NCI-H2196 (cell line): ENCODE measurements around the gene KCNA4.
"Not testable (repeated sequence)": the region's sequence is repeated elsewhere in the genome, so short reads cannot be mapped to it uniquely, and the experiment has no call there.

Source experiments
- DNase-seq: peaks from one replicate; lab custom pipeline; 2025; ENCODE audit not compliant: unreplicated experiment; lab: John Stamatoyannopoulos, UW

The KCNA4 gene

GRCh38 chr11:30000986-30001750, 15.7 kb downstream of the KCNA4 start:
- DNase-seq: no peak

- DNase-seq: no peak
Measured at GRCh38 chr11:29996016-29996415, 20.8 kb downstream of the KCNA4 start.

GRCh38 chr11:29989174-29989970, 27.5 kb downstream of the KCNA4 start:
- no peak for DNase-seq

GRCh38 chr11:29985248-29985647, 31.6 kb downstream of the KCNA4 start:
- DNase-seq: no peak

GRCh38 chr11:29984544-29984943, 32.3 kb downstream of the KCNA4 start:
- no peak for DNase-seq

- DNase-seq: no peak
Measured at GRCh38 chr11:29978549-29978948, 38.3 kb downstream of the KCNA4 start.

GRCh38 chr11:29975580-29975979, 41.2 kb downstream of the KCNA4 start:
- not testable (repeated sequence) for DNase-seq

GRCh38 chr11:29963796-29964195, 53.0 kb downstream of the KCNA4 start:
- DNase-seq: no peak

- DNase-seq: no peak
Measured at GRCh38 chr11:29963036-29963435, 53.8 kb downstream of the KCNA4 start.

GRCh38 chr11:29962243-29962642, 54.6 kb downstream of the KCNA4 start:
- DNase-seq: no peak
